ENCODE measurements around the gene CBLL2.
"Not testable (repeated sequence)": the region's sequence is repeated elsewhere in the genome, so short reads cannot be mapped to it uniquely, and the experiment has no call there.

The CBLL2 gene, protein sequence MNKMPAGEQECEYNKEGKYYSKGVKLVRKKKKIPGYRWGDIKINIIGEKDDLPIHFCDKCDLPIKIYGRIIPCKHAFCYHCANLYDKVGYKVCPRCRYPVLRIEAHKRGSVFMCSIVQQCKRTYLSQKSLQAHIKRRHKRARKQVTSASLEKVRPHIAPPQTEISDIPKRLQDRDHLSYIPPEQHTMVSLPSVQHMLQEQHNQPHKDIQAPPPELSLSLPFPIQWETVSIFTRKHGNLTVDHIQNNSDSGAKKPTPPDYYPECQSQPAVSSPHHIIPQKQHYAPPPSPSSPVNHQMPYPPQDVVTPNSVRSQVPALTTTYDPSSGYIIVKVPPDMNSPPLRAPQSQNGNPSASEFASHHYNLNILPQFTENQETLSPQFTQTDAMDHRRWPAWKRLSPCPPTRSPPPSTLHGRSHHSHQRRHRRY

DNA sequence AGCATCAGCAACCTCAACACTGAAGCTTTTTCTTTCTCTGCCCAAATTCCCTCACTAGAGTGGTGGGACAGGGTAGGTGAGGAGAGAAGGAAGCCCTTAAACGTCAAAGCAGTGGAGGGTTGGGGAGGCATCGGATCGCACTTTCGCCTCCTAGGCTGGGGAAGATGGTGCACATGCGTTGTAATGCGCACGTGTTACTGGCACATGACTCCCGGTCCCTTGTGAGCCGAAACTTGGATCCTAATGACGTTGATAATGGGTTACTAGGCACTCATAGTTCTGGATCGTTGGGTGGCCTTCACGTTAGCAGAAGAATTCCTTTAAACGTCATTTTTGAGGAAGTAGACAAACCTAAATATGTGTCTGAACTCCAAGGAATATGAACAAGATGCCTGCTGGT is at the start of gene CBLL2:
TSS of gene CBLL2 (plus strand) at position 301 of the 400 bp plus-strand sequence. CDS start at position 380, 79 bp downstream.
- no peak for DNase-seq (ENCODE audit: low spot score)

DNA sequence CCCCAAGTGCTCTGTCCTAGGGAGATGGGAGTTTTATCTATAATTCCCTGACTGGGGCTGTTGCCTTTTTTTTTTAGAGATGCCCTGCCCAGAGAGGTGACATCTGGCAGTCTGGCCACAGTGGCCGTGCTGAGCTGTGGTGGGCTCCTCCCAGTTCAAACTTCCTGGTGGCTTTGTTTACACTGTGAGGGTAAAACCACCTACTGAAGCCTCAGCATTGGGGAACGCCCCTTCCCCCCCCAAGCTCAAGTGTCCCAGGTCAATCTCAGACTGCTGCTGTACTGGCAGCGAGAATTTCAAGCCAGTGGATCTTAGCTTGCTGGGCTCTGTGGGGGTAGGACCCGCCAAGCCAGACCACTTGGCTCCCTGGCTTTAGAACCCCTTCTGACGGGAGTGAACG is 38.3 kb upstream of the CBLL2 start:
- DNase-seq (ENCODE audit: low spot score): no peak

DNA sequence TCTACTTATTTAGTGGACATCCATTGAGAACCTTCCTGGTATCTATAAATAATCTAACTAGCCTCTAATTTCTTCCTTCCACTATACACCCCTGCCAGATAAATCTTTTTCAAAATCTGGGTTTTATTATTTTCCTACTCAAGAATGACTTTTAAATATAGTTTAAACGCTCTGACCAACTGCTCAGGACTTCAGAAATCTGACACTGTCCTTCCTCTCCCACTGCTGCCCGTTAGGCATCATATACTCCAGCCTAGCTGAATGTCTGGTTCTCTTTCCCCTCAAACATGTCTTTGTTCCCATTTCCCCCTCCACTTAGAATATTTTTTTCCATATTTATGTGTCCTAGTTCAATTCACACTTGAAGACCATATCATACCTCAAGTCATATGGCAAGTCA is 35.2 kb upstream of the CBLL2 start:
- no peak for DNase-seq (ENCODE audit: low spot score)

DNA sequence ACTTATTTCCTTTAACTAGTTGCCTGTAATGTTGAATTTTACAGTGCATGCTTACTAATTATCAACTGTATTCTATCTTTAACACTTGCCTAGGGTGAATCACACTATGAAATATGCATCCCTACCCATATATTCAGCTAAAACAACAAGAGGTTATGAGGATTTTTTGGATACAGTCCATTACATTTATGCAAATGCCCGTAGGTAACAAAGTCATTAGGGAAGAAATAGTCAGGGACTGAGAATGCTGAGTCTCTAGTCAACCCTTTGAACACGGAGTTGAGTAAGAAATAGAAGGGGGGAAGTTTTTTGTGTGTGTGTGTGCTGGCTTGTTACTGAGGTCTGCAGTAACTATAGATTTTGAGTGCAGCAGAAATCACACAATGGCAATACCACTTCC is 26.1 kb upstream of the CBLL2 start:
- no peak for DNase-seq (ENCODE audit: low spot score)

DNA sequence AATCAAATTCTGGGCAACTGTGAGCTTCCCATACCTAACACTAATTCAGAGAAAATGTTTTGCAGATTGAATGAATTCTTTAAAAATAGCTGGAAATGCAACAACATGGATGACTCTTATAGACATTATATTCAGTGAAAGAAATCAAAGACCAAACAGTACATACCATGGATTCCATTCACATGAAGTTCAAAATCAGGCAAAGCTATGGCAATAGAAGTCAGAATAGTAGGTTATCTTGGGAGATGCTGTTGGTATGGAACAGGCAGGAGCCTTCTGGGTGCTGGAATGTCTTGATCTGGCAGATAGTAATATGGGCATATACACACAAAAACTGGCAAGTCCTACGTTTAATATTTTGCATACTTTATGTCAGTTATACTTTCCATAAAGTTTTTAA is 25.5 kb upstream of the CBLL2 start:
- DNase-seq (ENCODE audit: low spot score): no peak

DNA sequence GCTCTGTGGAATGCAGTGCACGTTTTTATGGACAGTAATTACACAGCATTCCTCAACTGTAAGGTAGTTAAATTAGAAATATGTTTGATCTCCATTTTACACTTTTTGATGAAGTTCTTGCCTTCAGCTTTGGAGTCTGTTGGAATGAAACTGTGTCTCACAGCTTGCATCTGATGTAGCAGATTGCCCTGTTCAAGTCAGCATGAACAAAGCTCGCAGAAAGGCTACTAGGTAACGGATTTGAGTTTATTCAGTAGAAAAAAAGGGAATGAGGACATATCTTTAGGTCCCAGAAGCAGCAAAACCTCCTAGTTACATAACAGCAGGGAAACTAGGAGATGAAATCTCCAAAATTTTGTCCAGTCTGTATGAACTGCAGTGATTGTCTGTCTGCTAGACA is 24.3 kb upstream of the CBLL2 start:
- no peak for DNase-seq (ENCODE audit: low spot score)

DNA sequence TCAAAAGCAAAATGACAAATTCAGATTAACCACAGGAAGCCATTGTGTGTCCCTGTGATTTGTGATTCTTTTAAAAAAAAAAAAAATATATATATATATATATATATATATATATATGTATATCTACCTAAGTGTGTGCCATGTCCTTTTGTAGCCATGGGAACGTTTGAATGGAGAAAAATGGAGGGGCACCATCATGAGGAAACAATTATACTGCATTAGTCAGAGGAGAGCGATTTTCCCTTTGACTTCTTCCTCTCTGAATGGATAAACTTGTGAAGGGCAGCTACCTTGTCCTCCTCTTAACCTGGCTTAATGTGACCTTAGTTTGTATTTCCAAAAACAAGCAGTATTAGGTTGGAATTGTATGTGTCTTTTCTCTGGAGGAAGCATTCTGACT is 23.3 kb upstream of the CBLL2 start:
- DNase-seq (ENCODE audit: low spot score): no peak

DNA sequence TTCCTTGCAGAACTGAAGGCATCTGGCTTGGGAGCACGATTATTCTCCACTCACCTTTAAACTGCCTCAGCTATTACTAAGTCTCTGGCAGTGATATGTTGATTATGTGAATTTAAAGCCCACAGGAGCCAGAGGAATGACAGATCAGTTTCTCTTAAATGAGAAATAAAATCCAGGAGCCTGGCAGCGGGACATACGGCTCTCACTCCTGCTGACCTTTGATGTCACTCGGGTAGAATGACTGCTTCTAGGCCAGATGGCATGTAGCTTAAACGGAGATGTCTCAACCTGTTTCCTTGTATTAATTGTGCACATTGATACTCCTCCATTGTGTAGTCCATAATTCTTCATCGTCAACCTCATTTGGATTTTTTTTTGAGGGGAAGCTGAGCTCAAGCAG is 4.0 kb upstream of the CBLL2 start:
- DNase-seq (ENCODE audit: low spot score): no peak

DNA sequence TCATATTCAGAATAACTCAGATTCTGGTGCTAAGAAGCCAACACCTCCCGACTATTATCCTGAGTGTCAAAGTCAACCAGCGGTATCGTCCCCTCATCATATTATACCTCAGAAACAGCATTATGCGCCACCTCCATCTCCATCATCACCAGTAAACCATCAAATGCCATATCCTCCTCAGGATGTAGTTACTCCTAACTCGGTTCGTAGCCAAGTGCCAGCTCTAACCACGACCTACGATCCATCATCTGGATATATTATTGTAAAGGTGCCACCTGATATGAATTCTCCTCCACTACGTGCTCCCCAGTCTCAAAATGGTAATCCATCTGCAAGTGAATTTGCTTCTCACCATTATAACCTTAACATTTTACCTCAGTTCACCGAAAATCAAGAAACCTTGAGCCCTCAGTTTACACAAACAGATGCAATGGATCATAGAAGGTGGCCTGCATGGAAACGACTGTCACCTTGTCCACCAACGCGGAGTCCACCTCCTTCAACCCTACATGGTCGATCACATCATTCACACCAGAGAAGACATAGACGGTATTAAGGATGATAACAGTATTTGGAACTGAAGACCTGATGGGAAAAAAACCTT is 1.1 kb downstream of the CBLL2 start:
- DNase-seq (ENCODE audit: low spot score): no peak

DNA sequence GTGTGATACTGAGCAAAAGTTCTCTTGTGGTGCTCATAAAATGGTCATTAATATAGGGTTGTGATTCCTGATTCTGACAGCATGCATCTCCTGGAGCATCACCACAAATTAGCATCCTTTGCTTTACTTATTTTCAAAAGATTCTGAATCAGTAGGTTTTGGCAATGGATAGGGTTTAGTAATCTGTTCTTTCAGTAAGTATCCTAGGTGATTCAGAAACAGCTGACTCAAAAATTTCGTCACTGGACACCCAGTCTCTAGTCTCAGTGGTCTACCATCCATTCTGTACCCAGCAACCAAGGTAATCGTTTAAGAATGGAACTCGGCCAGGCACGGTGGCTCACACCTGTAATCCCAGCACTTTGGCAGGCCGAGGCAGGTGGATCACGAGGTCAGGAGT is 4.1 kb downstream of the CBLL2 start:
- no peak for DNase-seq (ENCODE audit: low spot score)

DNA sequence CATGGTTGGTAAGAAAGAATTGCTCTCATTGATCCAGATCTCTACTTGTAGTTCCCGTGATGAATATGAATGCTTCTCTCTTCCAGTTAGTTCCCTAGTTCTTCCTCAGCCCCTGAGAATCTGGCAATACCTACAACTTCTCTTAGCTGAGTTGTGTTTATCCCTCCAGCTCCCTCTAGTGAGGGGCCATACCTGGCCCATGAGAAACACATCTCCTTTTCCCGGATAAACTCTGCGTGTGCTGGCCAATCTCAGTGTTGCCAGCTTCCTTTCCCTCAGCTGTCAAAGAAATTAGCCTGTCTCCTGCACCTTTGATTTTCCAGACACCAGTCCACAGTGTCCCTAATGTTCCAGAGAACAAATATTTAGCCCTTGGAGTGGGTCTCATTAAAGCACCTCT is 5.7 kb downstream of the CBLL2 start:
- DNase-seq (ENCODE audit: low spot score): no peak

DNA sequence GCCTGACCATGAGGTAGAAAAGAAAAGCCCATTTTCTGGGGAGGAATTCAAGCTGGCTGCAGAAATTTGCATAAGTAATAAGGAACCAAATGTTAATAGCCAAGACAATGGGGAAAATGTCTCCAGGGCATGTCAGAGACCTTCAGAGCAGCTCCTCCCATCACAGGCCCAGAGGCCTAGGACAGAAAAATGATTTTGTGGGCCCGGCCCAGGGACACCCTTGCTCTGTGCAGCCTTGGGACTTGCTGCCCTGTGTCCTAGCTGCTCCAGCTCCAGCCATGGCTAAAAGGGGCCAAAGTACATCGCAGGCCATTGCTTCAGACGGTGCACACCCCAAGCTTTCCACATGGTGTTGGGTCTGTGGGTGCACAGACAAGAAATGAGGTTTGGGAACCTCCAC is 16.5 kb downstream of the CBLL2 start:
- not testable (repeated sequence) for DNase-seq (ENCODE audit: low spot score)

DNA sequence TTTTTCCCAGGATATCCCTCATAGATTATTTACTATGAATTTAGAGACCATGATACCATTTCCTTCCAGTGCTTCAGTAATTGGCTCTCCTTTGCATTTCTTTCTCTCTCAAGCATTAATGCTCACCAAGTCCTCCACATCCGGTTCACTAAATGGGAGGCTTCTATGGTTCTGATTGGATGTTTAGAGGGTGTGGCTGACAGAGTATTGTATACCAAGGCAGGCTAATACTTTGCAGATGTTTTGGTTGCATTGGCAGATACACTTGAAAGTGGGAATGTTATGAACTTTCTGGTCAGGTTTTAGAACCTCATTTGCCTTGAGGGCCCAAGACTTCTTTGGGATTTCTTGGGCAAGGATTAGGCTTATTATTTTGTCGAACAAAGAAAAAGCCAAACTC is 24.2 kb downstream of the CBLL2 start:
- no peak for DNase-seq (ENCODE audit: low spot score)

DNA sequence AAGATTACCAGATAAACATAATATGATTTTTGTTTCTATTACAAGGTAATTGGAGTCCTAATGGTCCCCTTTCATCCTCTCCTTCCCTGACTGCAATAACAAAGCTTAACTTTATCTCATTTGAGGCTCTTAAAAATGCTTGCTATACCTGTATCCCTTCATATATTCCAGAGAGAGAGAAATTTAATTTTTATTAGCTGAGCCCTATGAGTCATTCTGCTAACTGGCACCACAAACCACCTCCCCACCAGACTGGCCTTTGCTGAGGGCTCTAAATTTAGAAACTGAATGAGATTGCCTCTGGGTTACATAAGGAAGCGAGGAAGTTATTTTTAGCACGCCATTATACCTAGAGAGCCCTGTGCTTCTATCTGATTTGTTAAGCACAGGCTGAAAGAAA is 27.4 kb downstream of the CBLL2 start:
- no peak for DNase-seq (ENCODE audit: low spot score)

DNA sequence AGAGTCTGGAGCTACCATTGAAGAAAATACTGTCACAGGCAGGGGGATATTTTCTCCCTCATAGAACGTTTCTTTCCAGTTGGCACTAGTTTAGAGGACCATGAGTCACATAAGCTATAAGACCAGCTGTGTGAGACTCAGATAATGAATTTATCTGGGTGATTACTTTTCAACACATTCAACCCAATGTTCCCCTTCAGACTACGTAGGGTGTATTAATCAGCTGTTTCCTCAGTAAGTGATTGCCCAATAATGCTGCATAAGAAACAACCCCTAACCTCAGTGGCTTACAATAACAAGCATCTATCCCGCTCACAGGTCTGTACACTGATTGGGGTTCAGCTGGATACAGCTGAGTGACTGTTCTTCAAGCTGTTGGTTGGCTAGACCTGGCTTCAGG is 38.1 kb downstream of the CBLL2 start:
- DNase-seq (ENCODE audit: low spot score): no peak

DNA sequence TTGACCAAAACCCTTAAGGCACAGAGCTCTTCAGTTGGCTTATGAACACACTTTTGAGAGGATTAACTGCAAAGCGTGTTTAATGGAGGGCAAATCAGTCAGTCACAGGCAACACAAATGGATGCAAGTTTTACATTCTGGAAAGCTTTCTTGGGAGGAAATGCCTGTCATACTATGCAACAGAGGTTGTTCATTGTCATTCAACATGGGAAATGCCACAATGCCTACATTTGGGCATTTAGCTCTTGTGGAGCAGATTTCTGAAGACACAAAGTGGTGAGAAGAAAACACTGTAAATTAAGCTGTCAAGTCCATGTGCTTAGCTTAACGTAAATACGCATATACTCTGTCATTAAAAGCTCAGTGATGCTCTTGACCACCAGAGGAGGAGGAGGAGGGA is 41.1 kb downstream of the CBLL2 start:
- DNase-seq (ENCODE audit: low spot score): no peak

DNA sequence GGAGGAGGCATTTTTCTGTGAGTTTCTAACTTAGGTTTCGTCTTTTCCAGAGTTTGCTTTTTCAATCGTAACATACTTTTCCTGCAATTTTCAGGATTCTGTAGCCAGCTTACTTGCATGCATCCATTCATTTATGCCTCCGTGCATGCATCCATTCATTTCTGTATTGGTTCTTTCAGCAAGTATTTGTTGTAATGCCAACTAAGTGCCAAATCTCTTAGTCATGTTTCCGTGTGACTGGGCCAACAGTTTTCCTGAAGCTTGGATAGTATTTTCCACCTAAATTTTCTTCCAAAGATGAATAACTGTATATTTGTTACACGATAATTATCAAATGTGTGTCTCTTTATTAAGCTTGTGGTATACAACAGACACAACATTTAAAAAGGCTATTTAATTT is 41.5 kb downstream of the CBLL2 start:
- no peak for DNase-seq (ENCODE audit: low spot score)

DNA sequence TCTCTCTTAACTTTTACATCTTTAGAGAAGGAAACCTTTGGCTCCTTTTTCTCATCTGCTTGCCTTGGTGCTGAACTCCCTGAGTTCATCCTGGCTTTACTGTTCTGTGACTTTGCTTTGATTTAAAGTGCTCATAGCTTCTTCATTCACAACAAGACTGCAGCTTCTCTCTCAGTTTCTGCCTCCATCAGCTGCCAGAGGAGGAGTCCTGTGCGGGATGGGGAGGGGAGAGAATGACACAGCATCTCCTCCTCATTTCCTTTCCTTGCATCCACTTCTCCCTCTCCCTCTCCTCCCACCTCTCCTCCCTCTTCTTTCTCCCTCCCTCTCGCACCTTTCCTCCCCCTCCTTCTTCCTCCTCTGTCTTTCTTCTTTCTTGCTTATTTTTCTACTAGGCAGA is 42.0 kb downstream of the CBLL2 start:
- DNase-seq (ENCODE audit: low spot score): no peak

DNA sequence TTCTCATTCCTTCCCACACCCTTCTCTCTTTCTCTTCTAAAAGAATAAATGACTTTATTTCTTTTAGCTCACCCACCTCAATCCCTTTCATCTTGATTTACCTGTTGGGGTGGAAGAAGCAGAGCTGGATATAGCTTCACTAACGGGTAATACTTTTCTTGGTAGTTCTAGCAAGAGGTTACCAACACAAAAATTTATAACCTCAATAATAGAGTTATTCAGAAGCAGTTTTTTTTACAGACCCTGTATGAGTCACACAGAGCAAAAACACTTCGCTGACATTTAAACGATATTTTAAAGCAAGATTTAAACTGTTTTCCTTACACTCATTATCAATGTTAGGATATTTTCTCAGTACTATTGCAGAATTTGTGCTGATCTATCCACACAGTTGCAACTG is 42.4 kb downstream of the CBLL2 start:
- no peak for DNase-seq (ENCODE audit: low spot score)

DNA sequence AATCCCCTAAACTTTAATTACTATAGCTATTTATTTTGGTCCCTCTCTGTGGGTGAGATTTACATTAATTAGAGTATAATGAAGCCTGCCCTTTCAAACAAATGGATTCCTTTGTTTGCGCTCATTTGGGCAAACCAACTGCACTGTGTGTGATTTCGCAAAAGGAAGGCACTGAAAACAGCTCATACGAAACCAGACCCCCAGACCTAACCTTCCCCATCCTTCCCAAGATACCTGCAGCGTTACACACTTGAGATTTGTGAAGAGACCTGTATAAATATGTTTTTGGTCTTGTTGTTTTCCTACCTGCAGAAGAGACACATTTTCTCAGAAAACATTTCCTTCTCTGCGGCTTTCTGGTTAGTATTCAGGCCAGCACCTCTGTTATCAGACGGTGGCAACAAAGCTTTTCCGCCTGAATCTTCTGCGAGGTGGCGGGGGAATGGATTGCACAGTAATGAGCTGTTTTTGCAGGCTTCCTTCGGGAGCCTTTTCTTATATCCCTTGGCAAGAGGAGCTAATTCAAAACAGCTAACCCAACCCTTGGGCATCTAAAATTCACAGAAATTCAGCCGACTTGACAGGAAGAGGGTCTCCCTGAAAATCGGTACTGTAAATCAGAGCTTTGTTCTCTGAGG is 47.6 kb downstream of the CBLL2 start:
- no peak for DNase-seq (ENCODE audit: low spot score)

DNA sequence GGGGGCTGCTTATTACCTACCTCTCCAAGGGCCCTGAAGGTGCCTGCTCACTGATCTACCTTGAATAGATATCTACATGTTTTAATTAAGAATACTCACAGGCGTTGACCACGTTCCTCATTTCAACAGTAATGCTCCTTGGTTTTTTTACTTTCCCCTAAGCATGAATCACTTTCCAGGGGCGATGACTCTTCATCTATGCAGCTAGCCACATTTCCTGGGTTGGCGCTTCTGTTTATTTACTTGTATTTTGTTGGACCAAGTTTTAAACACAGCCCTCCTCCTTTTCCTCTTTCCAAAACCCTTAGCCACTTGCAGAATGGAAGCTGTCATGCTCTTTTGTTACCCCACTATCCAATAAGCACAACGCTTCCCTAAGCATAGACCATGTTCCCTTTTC is 50.8 kb downstream of the CBLL2 start:
- DNase-seq (ENCODE audit: low spot score): no peak

Data from ecto neural progenitor cell (in vitro differentiated cells).